GM19023 (cell line): ENCODE results near the gene ZPR1.
A peak's percentile ranks its signal among the peaks of the same experiment; 100 is the strongest.
"Not testable (repeated sequence)": the region's sequence is repeated elsewhere in the genome, so short reads cannot be mapped to it uniquely, and the experiment has no call there.

Experiments
- ATAC-seq: cut with Tn5 transposase; IDR thresholded peaks from one replicate; pipeline ENCODE4 v1.9.1; 2021; ENCODE audit warnings: mild to moderate bottlenecking, moderate library complexity; ENCODE audit not compliant: unreplicated experiment

Gene ZPR1

DNA sequence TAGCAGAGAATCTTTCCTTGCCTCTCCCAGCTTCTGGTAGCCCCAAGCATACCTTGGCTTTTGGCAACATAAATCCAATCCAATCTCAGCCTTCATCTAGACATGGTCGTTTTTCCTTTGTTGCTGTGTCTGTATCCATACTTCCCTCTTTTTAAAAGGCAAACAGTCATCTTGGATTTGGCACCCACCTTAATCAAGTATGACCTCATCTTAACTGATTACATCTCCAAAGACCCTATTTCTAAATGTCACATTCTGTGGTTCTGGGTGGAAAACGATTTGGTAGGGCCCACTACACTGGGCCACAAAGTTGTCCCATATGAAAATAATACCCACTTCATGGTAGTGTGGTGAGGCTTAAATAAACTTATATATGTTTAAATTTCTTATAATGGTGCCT lies 15.9 kb downstream of the ZPR1 start:
- no peak for ATAC-seq

DNA sequence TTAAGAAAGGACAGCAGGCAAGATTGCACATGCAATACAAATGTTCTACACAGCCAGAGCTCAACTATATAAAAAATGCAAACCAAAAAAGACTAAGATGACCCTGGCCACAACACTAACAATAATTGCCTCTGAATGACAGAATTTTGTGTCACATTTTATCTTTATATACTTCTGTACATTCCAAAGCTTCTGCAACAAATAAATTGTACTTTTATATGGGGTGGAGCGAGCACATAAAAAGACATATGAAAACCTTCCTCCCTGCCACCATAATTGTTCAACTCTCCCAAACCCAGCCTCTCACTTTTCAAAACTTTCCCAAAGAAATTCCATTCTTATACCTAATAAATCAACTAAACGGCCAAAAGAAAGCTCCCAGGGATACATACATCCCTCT lies 25.7 kb downstream of the ZPR1 start:
- no peak for ATAC-seq

GRCh38 chr11:116756044-116756443 lies 31.8 kb downstream of the ZPR1 start:
- not testable (repeated sequence) for ATAC-seq

DNA sequence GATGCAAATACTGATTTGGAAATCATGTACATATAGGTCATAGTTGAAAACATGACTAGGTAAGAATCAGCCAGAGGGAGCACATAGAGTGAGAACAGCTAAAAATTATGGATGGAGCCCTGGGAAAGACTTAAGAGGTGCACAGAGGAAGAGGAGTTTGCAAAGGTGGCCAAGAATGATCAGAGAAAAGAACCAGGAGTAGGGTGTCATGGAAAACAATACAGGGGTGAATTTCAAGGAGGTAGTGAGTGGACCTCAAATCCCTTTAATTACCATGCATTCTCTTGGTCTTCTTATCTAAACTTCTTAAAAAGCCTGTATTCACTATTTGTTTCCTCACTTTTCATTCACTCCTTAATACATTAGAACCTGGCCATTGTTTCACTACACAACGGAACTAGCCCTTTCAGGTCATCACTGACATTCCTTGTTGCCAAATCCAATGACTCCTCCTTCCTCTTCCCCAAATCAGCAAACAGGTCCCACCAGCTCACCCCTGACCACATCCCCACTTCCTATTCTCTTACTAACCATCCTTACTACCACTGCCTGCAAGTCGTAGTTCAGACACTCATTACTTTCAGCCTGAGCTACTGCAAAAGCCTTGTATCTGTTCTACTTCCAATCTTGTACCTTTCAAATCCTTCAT lies 37.6 kb downstream of the ZPR1 start:
- no peak for ATAC-seq

DNA sequence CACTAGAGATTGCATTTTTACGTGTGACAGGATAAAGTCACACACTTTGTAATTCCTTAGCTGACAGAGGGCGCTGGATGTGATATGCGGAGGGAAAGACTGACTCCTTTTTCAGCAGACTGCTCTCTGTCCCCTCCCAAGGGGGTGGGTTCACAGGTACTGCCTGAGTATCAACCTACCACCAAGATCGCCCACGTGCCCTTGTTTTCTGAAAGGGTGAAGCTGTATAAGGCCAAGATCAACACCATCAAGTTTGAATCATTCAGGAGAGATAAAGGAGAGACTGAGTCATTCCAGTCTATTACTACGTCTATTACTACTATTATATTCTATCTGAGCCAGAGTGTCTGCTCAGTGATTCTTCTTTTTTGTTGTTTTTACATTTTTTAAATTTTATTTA lies 45.7 kb downstream of the ZPR1 start:
- ATAC-seq = no peak

DNA sequence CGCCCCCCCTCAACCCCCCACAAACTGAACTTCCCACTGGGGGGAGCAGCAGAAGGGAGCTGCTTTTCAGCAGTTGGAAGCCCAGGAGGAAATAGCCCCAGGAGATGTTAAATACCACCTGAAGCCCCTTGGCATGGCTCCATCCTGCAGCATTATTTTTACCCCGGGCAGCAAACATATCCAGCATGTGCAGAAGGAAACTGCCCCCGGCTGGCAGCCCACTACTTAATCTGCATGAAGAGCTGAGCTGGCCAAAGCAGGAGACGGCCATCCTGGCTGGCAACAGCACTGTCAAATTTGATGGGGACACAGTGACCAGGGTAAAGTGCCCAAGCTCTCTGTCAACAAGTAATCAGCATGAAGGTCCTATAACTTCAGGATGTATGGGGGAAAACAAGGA lies 47.1 kb downstream of the ZPR1 start:
- ATAC-seq = no peak

DNA sequence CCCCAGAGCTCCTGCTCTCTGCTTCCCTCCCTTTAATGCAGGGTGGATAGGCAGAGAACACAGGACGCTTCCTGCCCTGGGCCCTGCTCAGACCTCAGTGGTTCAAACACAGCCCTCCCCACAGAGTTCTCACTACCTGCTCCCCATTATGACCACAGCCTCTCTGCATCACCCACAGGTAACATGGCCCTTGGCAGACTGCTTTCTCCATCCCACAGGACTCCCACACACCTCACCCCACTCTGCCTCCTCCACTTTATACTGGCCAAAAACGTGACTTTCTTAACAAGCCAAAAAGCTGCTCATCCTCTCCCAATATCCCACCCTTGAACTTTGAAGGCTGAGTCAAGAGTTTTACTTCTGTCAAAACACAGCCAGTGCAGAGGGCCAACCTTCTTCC lies 48.8 kb downstream of the ZPR1 start:
- no peak for ATAC-seq

DNA sequence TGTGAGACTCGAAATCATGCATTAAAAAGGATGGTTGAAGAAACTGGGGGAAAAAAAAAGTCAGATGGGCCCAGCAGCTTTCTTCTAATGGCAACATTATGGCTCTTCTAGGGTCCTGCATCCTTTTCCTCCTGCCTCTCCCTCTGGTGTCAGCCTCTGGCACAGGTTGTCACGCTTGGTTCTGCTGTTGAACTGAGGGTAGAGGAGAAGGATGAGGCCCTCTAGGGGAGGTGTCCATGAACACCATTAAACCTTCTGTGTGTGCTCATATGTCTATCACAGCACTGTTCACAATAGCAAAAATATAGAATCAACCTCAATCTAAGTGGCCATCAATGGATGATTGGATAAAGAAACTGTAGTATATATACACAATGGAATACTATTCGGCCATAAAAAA lies 51.1 kb downstream of the ZPR1 start:
- ATAC-seq = no peak

GRCh38 chr11:116733969-116734508 lies 53.8 kb downstream of the ZPR1 start:
- ATAC-seq = no peak

DNA sequence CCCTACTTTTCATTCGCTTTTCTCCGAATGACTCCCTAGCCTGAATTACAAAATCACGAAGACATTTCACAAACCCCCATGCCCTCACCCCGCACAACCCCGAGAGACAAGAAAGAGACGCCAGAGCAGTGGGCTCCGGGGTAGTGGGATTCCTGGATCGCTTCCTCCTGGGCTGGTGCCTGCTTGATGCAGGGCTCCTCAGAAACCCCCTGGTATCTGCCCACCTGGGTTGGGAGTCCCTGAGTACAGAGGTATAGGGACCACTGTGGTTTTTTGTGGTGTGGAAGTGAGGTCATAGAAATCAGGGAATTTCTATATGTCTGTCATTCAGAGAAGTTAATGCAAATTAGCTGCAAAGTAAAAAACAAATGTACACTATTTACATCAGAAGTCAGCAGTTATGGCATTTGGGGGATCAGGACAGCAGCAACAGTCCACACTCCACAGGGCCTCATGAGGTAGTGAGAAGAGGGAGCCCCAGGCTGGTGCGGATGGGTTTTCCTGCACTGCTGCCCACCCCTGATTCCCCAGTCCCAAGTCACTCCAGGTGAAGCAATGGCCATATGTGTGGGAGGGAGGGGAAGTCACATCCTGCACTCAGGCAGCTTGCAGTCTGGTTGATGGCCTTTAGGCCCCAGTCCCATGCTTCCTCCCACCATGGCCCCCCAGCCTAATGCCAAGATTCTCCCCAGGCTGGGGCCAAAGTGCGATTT lies 54.6 kb downstream of the ZPR1 start:
- ATAC-seq = peak; percentile 44

DNA sequence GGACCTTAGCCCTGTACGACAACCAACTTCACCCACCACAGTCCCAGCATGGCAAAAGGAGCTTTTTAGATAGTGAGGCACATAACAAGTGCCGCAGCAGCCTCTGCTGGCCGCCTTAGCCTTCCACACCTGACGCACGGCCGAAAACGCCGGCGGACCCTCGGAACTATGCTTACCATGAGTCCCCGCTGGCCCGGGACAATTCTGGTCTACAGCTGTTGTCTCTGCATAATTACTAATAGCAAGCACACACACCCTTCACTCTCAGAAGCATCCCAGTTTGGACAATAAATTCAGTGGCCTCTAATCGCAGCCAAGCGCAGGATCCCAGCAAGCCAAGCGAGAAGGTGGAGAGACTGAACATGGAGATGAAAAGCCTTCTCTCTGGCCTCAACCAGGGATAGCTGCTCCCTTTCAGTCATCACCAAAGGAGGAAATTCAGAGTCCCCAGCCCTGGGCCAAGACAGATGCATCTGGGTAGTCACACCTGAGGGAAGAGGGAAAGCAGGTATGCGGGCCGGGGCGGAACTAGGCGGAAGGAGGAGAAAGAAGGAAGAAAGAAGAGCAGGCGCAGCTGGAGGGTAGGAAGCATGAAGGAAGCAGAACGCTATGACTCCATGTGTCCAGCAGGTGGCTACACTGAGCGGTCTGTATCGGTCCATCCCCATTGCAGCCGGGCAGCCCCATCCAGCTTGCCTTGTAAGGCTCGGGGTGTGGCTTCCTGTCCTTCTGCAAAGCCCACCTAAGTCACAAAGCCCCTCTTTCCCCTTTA lies 55.4 kb downstream of the ZPR1 start:
- ATAC-seq = peak; percentile 81

DNA sequence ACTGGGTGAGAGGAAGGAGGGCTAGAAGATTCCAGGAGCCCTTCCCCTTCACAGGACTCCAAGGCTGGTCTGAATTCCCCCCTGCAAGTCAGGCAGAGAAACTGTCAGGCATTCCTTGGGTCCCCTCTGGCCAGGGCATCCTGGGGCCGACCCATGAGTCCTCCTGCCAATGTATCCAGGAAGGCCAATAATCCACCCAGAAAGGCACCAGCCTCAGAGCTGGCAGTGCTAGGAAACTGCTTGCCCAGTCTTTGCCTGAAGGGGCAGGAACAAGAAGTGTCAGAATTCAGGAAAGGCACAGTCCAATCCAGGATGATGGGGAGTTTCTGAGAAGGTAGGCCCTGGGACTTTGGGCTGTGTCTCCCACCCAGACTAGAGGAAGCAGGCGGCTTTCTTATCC lies 56.0 kb downstream of the ZPR1 start:
- no peak for ATAC-seq

GRCh38 chr11:116731097-116731761 lies 56.6 kb downstream of the ZPR1 start:
- ATAC-seq = no peak

GRCh38 chr11:116730601-116731000 lies 57.2 kb downstream of the ZPR1 start:
- no peak for ATAC-seq

DNA sequence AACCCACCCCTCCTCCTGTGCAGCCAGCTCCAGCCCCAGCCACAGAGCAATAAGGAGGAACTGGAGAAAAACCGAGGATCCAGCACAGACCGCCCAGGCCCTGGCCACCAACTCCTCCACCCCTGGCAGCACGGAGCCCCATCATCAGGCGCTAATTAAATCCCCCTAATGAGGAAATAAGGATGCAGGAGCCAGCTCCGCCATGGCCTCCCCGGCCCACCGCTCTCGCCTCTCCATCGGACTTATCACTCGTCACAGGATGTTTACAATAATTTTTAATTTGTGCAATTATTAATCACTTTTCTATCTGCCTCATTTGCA lies 57.6 kb downstream of the ZPR1 start:
- ATAC-seq = no peak

- ATAC-seq = no peak
Measured at GRCh38 chr11:116729501-116730240, 58.2 kb downstream of the ZPR1 start.

GRCh38 chr11:116727990-116728389 lies 59.8 kb downstream of the ZPR1 start:
- no peak for ATAC-seq

GRCh38 chr11:116725434-116726221 lies 62.2 kb downstream of the ZPR1 start:
- ATAC-seq = no peak

- ATAC-seq = no peak
Measured at GRCh38 chr11:116724813-116725212, 63.0 kb downstream of the ZPR1 start.
